22Rv1 (cell line): Measurements from ENCODE around the gene POLN.

Experiments
- H3K27ac ChIP-seq: fragments of 450-650 bp; 2 replicates; pipeline ENCODE4 v1.5.1; 2017
- CTCF ChIP-seq: fragments of 450-650 bp; IDR thresholded peaks from 2 replicates; pipeline ENCODE4 v1.5.1; 2017; ENCODE audit warnings: mild to moderate bottlenecking
- ZFX ChIP-seq: fragments of 450-650 bp; IDR thresholded peaks from 2 replicates; pipeline ENCODE4 v1.6.1; 2017; ENCODE audit warnings: antibody characterized with exemption, borderline replicate concordance

The POLN gene

GRCh38 chr4:2287594-2287915, 45.6 kb upstream of the POLN start:
- no peak overlapping the region for H3K27ac ChIP-seq
- TF ChIP-seq CTCF = no peak
- TF ChIP-seq ZFX = no peak

GRCh38 chr4:2286904-2287593, 45.1 kb upstream of the POLN start:
- no peak overlapping the region for H3K27ac ChIP-seq
- TF ChIP-seq ZFX = no peak
- TF ChIP-seq CTCF = no peak

- TF ChIP-seq ZFX (no peak), CTCF (no peak)
- H3K27ac ChIP-seq = no peak overlapping the region
Measured at GRCh38 chr4:2285613-2286381, 43.9 kb upstream of the POLN start.

- H3K27ac ChIP-seq = no peak overlapping the region
- no peak for TF ChIP-seq ZFX
- no peak for TF ChIP-seq CTCF
Measured at GRCh38 chr4:2284934-2285612, 43.2 kb upstream of the POLN start.

- TF ChIP-seq CTCF (no peak), ZFX (no peak)
- H3K27ac ChIP-seq = no peak overlapping the region
Measured at GRCh38 chr4:2284161-2284933, 42.4 kb upstream of the POLN start.

- no peak overlapping the region for H3K27ac ChIP-seq
- no peak for TF ChIP-seq ZFX
- TF ChIP-seq CTCF = no peak
Measured at GRCh38 chr4:2283199-2283711, 41.3 kb upstream of the POLN start.
